ENCODE data around the gene CAMK1.

DNA sequence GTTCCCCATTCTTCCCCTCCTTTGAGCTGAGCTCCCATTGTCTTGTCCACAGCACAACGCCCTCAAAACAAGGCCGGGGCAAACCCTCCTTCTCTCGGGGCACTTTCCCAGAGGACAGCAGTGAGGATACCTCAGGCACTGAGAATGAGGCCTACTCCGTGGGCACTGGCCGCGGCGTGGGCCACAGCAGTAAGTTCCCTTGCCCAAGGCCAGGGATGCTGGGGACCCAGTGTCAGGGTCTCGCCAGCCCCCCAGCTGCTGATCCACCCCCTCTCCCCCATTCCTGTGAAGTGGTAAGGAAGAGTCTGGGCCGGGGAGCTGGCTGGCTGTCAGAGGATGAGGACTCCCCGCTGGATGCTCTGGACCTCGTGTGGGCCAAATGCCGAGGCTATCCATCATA, 24.2 kb downstream of the CAMK1 start:
- TF ChIP-seq, protein P1, sequence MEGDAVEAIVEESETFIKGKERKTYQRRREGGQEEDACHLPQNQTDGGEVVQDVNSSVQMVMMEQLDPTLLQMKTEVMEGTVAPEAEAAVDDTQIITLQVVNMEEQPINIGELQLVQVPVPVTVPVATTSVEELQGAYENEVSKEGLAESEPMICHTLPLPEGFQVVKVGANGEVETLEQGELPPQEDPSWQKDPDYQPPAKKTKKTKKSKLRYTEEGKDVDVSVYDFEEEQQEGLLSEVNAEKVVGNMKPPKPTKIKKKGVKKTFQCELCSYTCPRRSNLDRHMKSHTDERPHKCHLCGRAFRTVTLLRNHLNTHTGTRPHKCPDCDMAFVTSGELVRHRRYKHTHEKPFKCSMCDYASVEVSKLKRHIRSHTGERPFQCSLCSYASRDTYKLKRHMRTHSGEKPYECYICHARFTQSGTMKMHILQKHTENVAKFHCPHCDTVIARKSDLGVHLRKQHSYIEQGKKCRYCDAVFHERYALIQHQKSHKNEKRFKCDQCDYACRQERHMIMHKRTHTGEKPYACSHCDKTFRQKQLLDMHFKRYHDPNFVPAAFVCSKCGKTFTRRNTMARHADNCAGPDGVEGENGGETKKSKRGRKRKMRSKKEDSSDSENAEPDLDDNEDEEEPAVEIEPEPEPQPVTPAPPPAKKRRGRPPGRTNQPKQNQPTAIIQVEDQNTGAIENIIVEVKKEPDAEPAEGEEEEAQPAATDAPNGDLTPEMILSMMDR (IDR thresholded peaks at IDR 0.05), result no peak
- TF ChIP-seq ZFX (IDR thresholded peaks at IDR 0.05; ENCODE audit: borderline replicate concordance), result no peak

Data from 22Rv1 (cell line).